Natural killer cell treated with Interleukin-12 subunit alpha and Interleukin-12 subunit beta and Interleukin-15 and Interleukin-18, amount 100 ng/mL, for 72 hours (primary cell): Measurements from ENCODE around the gene DNAH9. TPM values are rescaled to one million over a fixed set of nuclear protein-coding genes. Genes with fewer than 3 reads are reported as not detected.

Experiments
- ATAC-seq, 2 donors: fragments of 150-1000 bp; cut with Tn5 transposase in 1 of 2; sonication (Bioruptor Pico), chemical (Tn5 transposase) in 1 of 2; 2 replicates each; pipeline ENCODE4 v1.10.0; 2021
- DNase-seq: peaks from one replicate; pipeline ENCODE4 v3.0.0; 2022; ENCODE audit warnings: low spot score
- H3K27ac Mint-ChIP-seq, 2 donors: 1 replicate in 1 of 2; 2 replicates in 1 of 2; pipeline ENCODE4 v1.8.0; 2022; ENCODE audit warnings: mixed read lengths in 2 of 2, mild to moderate bottlenecking in 1 of 2, moderate library complexity in 1 of 2
- H3K27me3 Mint-ChIP-seq, 2 donors: 1 replicate in 1 of 2; 2 replicates in 1 of 2; pipeline ENCODE4 v1.8.0; 2022; ENCODE audit warnings: mixed read lengths in 2 of 2
- H3K36me3 Mint-ChIP-seq: one replicate; pipeline ENCODE4 v1.8.0; 2022; ENCODE audit warnings: mixed read lengths
- H3K4me1 Mint-ChIP-seq, 2 donors: 1 replicate in 1 of 2; 2 replicates in 1 of 2; pipeline ENCODE4 v1.8.0; 2022; ENCODE audit warnings: low read depth in 2 of 2, mixed read lengths in 2 of 2, mild to moderate bottlenecking in 1 of 2
- H3K4me3 Mint-ChIP-seq: one replicate; pipeline ENCODE4 v1.8.0; 2022; ENCODE audit warnings: mixed read lengths
- H3K9me3 Mint-ChIP-seq: 2 replicates; pipeline ENCODE4 v1.8.0; 2022; ENCODE audit warnings: mixed read lengths
- total RNA-seq, 2 donors: library from RNA; stranded (reverse); gene quantifications; one replicate each; pipeline ENCODE4 v1.2.3, GENCODE V29; 2022

The DNAH9 gene
- total RNA-seq, 2 donors from 2014 or later: not detected

DNA sequence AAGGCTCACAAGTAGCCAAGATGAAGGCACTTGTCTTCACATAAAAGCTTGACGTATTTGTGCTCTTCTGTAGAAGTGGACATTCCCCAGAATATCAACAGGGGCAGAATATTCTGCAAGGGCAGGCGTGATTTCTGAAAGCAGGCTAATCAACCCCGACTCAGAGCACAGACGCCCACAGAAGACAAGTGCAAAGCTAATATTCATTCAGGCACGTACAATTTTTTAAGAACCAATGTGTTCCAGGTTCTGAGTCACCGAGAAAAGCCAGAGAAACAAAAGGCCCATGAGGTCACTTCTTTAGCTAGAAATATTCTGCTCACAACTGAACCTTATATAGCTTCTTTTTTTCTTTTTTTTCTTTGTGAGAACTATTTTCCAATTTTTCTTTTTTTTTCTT, 121.6 kb downstream of the DNAH9 start:
- Mint-ChIP-seq H3K27ac (no peak overlapping the region), H3K36me3 (no peaks in the 10 kb centered on the region), H3K27me3 (no peaks in the 10 kb centered on the region), H3K4me3 (no peak overlapping the region), H3K4me1 (no peaks in the 10 kb centered on the region), H3K9me3 (peaks cover 8% of the 10 kb centered on the region)
- no peak for DNase-seq
- no peak for ATAC-seq

- Mint-ChIP-seq H3K27ac (no peak overlapping the region), H3K9me3 (peaks cover 9% of the 10 kb centered on the region), H3K36me3 (no peaks in the 10 kb centered on the region), H3K4me3 (no peak overlapping the region), H3K4me1 (no peaks in the 10 kb centered on the region), H3K27me3 (no peaks in the 10 kb centered on the region)
- ATAC-seq: no peak
- DNase-seq: no peak
These were observed 122.5 kb downstream of the DNAH9 start for GRCh38 chr17:11720816-11721215.

DNA sequence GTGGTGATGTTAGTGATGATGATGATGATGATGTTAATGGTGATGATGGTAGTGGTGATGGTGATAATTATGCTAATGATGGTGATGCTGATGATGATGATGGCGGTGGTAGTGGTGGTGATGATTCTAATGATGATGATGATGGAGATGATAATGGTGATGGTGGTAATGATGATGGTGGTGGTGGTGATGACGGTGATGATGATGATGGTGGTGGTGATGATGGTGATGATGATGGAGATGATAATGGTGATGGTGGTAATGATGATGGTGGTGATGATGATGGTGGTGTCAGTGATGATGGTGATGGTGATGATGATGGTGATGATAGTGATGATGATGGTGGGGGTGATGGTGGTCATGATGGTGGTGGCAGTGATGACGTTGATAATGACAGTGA, 132.5 kb downstream of the DNAH9 start:
- Mint-ChIP-seq H3K4me1 (no peaks in the 10 kb centered on the region), H3K4me3 (no peak overlapping the region)

DNA sequence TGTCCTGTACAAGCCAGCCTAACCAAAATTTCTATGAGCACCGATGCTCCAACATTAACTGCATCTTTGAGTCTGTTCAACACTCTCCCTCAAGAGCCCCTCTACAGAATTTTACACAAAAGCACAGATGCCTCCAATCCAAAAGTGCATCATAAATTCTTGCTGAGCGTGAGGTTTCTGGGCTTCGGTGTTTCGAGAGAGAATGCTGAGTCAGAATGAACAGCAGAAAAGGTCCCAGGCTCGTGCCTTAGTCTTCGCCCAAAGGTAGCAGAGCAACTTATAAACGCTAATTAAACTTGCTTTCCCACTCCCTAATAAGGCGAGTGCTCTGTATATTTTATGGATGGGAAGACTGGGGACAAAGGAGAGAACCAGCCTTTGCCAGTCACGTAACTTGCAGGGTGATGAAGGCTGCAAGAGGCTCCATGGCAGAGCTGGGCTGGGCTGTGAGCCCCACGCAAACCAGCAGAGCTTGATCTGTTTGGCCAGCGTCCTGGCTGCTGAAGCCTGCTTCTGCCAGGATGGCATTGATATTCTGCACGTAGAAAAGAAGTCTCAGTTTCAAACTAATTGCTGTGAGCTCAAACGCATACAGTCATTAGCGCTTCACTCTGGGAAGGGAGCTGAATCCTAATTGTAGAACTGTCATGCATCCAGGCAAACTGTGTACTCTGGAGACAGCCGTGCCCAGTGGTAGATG, 138.5 kb downstream of the DNAH9 start:
- Mint-ChIP-seq H3K4me1 (no peaks in the 10 kb centered on the region), H3K36me3 (no peaks in the 10 kb centered on the region), H3K4me3 (no peak overlapping the region), H3K27me3 (no peaks in the 10 kb centered on the region), H3K27ac (no peak overlapping the region), H3K9me3 (no peaks in the 10 kb centered on the region)
- DNase-seq (no peak), ATAC-seq (no peak)

More for the DNA sequence above, 132.5 kb downstream of the DNAH9 start:
- H3K27me3 Mint-ChIP-seq: no peaks in the 10 kb centered on the region
- no peak for ATAC-seq
- DNase-seq: no peak
- H3K9me3 Mint-ChIP-seq: peaks cover 4% of the 10 kb centered on the region
- H3K36me3 Mint-ChIP-seq: no peaks in the 10 kb centered on the region
- no peak overlapping the region for H3K27ac Mint-ChIP-seq

DNA sequence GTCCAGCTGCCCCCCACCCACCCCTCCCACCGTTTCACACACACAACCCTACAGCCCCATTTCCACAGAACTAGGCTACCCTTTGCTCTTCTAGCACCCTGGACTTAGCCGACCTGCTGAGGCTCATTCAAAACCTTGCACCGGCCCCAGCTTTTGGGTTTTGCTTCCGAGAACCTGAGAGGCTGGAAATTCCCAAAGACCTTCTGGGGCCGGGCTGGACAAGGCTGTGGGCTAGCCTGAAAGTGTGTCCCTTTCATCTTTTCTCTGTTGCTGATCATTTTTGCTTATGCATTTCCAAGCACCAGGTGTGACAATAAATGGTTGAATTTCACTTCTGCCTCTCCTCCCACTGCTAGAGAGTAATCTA, 139.0 kb downstream of the DNAH9 start:
- H3K27me3 Mint-ChIP-seq: no peaks in the 10 kb centered on the region
- DNase-seq (no peak), ATAC-seq (no peak)
- H3K9me3 Mint-ChIP-seq: no peaks in the 10 kb centered on the region
- H3K4me1 Mint-ChIP-seq: no peaks in the 10 kb centered on the region
- H3K27ac Mint-ChIP-seq: no peak overlapping the region
- H3K4me3 Mint-ChIP-seq: no peak overlapping the region
- H3K36me3 Mint-ChIP-seq: no peaks in the 10 kb centered on the region

GRCh38 chr17:11738151-11738550, 139.9 kb downstream of the DNAH9 start:
- no peak for DNase-seq
- peaks cover 3% of the 10 kb centered on the region for H3K9me3 Mint-ChIP-seq
- ATAC-seq: no peak
- H3K4me3 Mint-ChIP-seq: no peak overlapping the region
- no peaks in the 10 kb centered on the region for H3K4me1 Mint-ChIP-seq
- H3K36me3 Mint-ChIP-seq: no peaks in the 10 kb centered on the region
- no peaks in the 10 kb centered on the region for H3K27me3 Mint-ChIP-seq
- no peak overlapping the region for H3K27ac Mint-ChIP-seq

DNA sequence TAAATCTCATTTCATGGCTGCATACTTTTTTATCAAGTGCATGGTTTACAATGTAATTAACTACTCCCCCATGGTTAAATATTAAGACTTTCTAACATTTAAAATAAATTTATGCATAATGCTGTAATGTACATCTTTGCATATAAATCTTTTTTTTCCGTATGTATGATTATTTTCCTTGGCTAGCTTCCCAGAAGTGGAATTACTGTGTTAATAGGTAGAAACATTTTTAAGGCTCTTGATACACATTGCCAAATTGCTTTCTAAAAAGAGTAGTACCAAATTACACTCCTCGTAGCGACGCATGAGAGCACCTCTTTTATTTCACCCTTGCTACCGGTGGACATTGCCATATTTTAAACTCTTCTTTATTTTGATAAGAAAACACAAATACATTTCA, 141.1 kb downstream of the DNAH9 start:
- no peaks in the 10 kb centered on the region for H3K27me3 Mint-ChIP-seq
- no peaks in the 10 kb centered on the region for H3K4me1 Mint-ChIP-seq
- peaks cover 9% of the 10 kb centered on the region for H3K9me3 Mint-ChIP-seq
- no peak overlapping the region for H3K27ac Mint-ChIP-seq
- DNase-seq (no peak), ATAC-seq (no peak)
- H3K36me3 Mint-ChIP-seq: no peaks in the 10 kb centered on the region
- H3K4me3 Mint-ChIP-seq: no peak overlapping the region

- no peak for DNase-seq
- H3K27ac Mint-ChIP-seq: no peak overlapping the region
- no peaks in the 10 kb centered on the region for H3K27me3 Mint-ChIP-seq
- H3K4me1 Mint-ChIP-seq: no peaks in the 10 kb centered on the region
- H3K9me3 Mint-ChIP-seq: peaks cover 11% of the 10 kb centered on the region
- H3K4me3 Mint-ChIP-seq: no peak overlapping the region
- no peaks in the 10 kb centered on the region for H3K36me3 Mint-ChIP-seq
- no peak for ATAC-seq
These were observed 141.6 kb downstream of the DNAH9 start for GRCh38 chr17:11739848-11740247.

DNA sequence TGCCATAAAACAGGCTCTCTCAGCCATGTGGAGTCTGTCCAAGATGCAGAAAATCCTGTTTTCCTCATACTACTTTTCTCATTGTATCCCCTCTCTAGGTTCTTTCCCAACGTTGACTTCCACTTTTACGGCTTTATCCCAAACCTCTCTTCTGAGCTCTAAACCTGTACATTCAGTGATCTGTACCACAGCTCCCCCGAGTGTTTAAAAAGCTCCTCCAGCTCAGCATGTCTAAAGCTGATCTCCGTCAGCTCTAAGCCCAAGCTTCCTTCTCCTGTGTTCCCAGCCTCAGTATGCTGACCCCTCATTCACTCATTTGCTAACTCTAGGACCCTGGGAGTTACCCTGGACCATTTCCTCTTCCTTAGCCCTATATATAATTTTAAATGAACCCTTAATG, 144.6 kb downstream of the DNAH9 start:
- Mint-ChIP-seq H3K27ac (no peak overlapping the region), H3K9me3 (peaks cover 20% of the 10 kb centered on the region), H3K4me1 (no peaks in the 10 kb centered on the region), H3K36me3 (peaks cover 5% of the 10 kb centered on the region), H3K27me3 (no peaks in the 10 kb centered on the region), H3K4me3 (no peak overlapping the region)
- ATAC-seq (no peak), DNase-seq (no peak)

DNA sequence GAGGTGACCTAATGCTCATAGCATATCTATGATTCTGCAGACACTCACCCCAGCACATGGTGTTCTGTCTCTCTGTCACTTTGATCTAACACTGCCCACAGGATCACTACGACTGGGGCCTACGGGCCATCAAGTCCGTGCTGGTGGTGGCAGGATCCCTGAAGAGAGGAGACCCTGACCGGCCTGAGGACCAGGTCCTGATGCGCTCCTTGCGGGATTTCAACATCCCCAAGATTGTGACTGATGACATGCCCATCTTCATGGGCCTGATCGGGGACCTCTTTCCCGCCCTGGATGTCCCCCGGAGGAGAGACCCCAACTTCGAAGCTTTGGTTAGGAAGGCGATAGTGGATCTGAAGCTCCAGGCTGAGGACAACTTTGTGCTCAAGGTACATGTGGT, 146.4 kb downstream of the DNAH9 start:
- H3K4me1 Mint-ChIP-seq: no peaks in the 10 kb centered on the region
- H3K9me3 Mint-ChIP-seq: peaks cover 20% of the 10 kb centered on the region
- no peak for ATAC-seq
- no peak overlapping the region for H3K27ac Mint-ChIP-seq
- H3K4me3 Mint-ChIP-seq: no peak overlapping the region
- H3K36me3 Mint-ChIP-seq: peaks cover 5% of the 10 kb centered on the region
- no peak for DNase-seq
- no peaks in the 10 kb centered on the region for H3K27me3 Mint-ChIP-seq

DNA sequence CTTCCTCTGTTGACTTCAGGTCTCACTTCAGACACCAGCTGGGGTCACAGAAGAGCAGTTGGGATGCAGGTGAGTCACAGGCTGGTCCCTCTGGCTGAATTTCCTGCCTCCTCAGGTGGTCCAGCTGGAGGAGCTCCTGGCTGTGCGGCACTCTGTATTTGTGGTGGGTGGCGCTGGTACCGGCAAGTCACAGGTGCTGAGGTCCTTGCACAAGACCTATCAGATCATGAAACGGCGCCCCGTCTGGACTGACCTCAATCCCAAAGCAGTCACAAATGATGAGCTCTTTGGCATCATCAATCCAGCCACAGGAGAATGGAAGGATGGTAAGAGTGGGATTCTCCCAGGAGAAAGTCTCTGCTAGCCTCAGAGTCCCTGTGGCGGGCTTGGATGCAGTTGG, 149.2 kb downstream of the DNAH9 start:
- peaks cover 5% of the 10 kb centered on the region for H3K36me3 Mint-ChIP-seq
- no peak overlapping the region for H3K4me3 Mint-ChIP-seq
- H3K4me1 Mint-ChIP-seq: no peaks in the 10 kb centered on the region
- no peaks in the 10 kb centered on the region for H3K27me3 Mint-ChIP-seq
- H3K27ac Mint-ChIP-seq: no peak overlapping the region
- no peak for ATAC-seq
- H3K9me3 Mint-ChIP-seq: peaks cover 20% of the 10 kb centered on the region
- no peak for DNase-seq

- Mint-ChIP-seq H3K27me3 (no peaks in the 10 kb centered on the region), H3K4me3 (no peak overlapping the region), H3K27ac (no peak overlapping the region), H3K4me1 (no peaks in the 10 kb centered on the region), H3K36me3 (no peaks in the 10 kb centered on the region), H3K9me3 (peaks cover 3% of the 10 kb centered on the region)
- ATAC-seq: no peak
- no peak for DNase-seq
These were observed 159.5 kb downstream of the DNAH9 start for GRCh38 chr17:11757815-11758214.

DNA sequence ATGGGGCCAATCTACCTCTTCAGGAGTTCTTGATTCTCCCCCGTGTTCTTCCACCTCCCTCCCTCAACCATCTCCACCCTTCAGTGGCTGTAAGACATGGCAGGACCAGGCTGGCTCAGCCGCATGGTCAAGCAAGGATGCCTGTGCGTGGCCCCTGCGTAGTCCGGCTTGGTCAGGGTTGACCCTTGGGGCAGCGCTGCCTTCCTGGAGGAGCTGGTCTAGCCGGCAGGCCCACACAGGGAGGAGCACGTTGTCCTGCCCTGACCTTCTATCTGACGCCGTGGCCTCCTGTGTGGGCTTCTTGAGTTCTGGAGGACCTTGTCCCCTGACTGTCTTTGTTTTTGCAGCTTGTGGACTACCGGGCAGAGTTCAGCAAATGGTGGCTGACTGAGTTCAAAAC, 169.8 kb downstream of the DNAH9 start:
- Mint-ChIP-seq H3K36me3 (no peaks in the 10 kb centered on the region), H3K4me3 (no peak overlapping the region), H3K4me1 (no peaks in the 10 kb centered on the region), H3K27me3 (no peaks in the 10 kb centered on the region), H3K27ac (no peak overlapping the region), H3K9me3 (no peaks in the 10 kb centered on the region)
- DNase-seq (no peak), ATAC-seq (no peak)

DNA sequence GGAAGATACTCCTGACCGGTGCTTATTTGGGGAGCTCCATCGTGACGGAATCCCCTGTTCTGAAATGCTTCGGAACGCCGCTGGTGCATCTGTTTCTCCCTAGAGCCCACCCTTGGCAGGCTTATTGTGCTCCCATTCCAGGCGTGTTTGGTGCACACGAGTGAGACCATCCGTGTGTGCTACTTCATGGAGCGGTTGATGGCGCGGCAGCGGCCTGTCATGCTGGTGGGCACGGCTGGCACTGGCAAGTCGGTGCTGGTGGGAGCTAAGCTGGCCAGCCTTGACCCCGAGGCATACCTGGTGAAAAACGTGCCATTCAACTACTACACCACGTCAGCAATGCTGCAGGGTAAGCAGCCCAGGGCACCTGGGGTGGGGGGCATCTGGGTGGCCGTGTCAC, 170.7 kb downstream of the DNAH9 start:
- Mint-ChIP-seq H3K27ac (no peak overlapping the region), H3K27me3 (no peaks in the 10 kb centered on the region), H3K9me3 (peaks cover under 1% of the 10 kb centered on the region), H3K4me3 (no peak overlapping the region), H3K36me3 (no peaks in the 10 kb centered on the region), H3K4me1 (no peaks in the 10 kb centered on the region)
- no peak for ATAC-seq
- no peak for DNase-seq

DNA sequence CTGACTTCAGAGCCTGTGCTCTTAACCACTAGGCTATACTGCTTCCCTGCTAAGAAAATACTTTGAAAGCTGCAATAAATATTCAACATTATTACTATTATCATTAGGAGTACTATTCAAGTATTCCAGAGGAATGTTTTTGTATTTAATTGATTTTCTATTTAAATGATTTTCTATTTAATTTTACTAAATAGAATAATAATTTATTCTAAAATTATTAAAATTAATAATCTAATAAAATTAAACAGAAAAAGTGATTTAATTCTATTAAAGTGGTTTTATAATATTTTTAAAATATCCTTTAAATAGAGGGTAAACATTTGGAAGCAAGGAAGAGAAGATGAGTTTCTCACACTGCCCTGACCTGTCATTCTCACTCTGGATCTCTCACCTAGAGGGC, 173.8 kb downstream of the DNAH9 start:
- ATAC-seq: no peak
- H3K4me3 Mint-ChIP-seq: no peak overlapping the region
- no peak overlapping the region for H3K27ac Mint-ChIP-seq
- H3K4me1 Mint-ChIP-seq: no peaks in the 10 kb centered on the region
- DNase-seq: no peak
- no peaks in the 10 kb centered on the region for H3K36me3 Mint-ChIP-seq
- no peaks in the 10 kb centered on the region for H3K27me3 Mint-ChIP-seq
- H3K9me3 Mint-ChIP-seq: peaks cover 6% of the 10 kb centered on the region
